ENCODE data around the gene KLC1.
A peak's percentile ranks its signal among the peaks of the same experiment; 100 is the strongest.
"Not testable (repeated sequence)": the region's sequence is repeated elsewhere in the genome, so short reads cannot be mapped to it uniquely, and the experiment has no call there.

Gene KLC1

GRCh38 chr14:103628684-103629502 lies at the start of gene KLC1:
Gene KLC1 (plus strand): TSS chr14:103629211. CDS start chr14:103654565, 25,354 bp downstream.
- intact Hi-C loops (cut with DNase I), result loop anchor here (5.0 kb wide), 1 partner anchor 57 kb away; no protein-coding TSS in a partner anchor
- DNase-seq, result peak; percentile 79 to 98 (median 88)

DNA sequence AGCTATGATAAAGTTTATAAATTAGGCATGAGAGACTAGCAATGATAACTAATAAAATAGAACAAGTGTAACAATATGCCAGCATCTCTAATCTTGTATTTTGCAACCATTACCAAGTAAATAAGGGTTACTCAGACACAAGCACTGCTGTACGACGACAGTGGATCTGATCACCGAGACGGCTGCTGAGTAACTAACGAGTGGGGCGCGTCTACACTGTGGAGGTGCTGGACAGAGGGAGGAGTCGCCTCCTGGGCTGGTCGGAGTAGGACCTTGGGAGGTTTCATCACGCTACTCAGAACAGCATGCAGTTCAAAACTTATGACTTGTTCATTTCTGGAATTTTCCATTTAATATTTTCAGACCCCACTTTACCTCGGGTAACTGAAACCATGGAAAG lies 47.8 kb upstream of the KLC1 start:
- DNase-seq, result peak in 1 of 10 donors; percentile 46
- intact Hi-C loops (cut with DNase I), result no loop called here

- peak in 1 of 10 donors; percentile 71 for DNase-seq
- intact Hi-C loops (cut with DNase I), result no loop called here
Measured at GRCh38 chr14:103581954-103582703, 46.9 kb upstream of the KLC1 start.

- intact Hi-C loops (cut with DNase I), result no loop called here
- DNase-seq, result no peak
Measured at GRCh38 chr14:103584326-103584915, 44.6 kb upstream of the KLC1 start.

DNA sequence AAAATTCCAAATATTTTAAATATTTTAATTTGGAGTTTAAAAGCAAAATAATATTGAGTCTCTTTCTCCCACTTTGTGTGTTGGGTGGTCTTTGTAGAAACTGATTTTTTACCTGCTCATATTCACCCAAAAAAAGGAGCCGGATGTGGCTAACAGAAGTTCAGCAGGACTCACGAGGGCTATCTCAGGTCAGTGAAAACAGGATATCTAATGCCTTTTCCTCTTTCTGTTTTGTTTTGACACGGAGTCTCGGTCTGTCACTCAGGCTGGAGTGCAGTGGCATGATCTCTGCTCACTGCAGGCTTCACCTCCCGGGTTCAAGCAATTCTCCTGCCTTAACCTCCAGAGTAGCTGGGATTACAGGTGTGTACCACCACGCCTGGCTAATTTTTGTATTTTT lies 35.4 kb upstream of the KLC1 start:
- intact Hi-C loops (cut with DNase I), result no loop called here
- no peak for DNase-seq

DNA sequence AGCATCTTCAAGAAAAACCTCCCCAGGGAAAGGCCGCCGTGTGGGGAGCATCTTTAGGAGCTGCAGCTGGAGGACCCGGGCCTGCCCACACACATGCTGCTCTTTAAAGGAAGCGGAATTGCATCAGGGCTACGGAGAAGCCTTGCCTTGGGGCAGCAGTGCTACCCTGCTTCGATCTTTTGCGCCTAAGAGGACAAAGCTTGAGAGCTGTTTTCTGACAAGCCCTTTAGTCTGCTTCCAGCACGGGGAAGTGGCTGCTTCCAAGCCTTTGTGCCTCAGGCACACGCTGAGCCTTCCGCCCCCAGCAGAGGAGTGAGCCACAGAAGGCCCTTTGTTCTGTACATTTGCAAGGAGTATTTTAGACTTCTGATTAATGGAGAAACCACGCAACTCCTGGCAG lies 34.7 kb upstream of the KLC1 start:
- intact Hi-C loops (cut with DNase I), result no loop called here
- DNase-seq, result peak; percentile 65 to 96 (median 76)

GRCh38 chr14:103597623-103598377 lies 31.2 kb upstream of the KLC1 start:
- peak in 9 of 10 donors; percentile 32 to 96 (median 71) for DNase-seq
- intact Hi-C loops (cut with DNase I), result no loop called here

GRCh38 chr14:103600503-103600902 lies 28.5 kb upstream of the KLC1 start:
- no peak for DNase-seq
- intact Hi-C loops (cut with DNase I), result no loop called here

- no peak for DNase-seq
- intact Hi-C loops (cut with DNase I), result no loop called here
Measured at GRCh38 chr14:103604620-103605019, 24.4 kb upstream of the KLC1 start.

- peak; percentile 57 to 97 (median 76) for DNase-seq
- intact Hi-C loops (cut with DNase I), result no loop called here
Measured at GRCh38 chr14:103606963-103607668, 21.9 kb upstream of the KLC1 start.

DNA sequence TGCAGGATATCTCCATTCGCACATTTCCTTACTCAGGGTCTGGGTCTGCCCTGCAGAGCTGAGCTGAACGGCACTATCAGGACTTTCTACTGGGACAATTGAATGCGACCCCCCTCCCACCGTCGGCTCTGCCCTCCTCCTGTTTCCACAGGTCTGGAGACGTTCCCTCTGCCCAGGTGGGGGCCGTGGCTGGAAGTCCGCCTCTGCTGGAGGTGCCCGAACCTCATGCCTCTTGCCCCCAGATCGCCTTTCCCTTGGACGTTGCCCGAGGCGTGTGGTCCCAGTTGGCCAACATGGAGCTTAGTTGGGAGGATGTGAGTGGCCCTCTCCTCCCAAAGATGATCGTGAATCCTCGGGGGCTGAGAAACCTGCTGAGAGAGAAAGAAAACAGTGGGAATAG lies 21.2 kb upstream of the KLC1 start:
- peak in 1 of 10 donors; percentile 69 for DNase-seq
- intact Hi-C loops (cut with DNase I), result no loop called here

DNA sequence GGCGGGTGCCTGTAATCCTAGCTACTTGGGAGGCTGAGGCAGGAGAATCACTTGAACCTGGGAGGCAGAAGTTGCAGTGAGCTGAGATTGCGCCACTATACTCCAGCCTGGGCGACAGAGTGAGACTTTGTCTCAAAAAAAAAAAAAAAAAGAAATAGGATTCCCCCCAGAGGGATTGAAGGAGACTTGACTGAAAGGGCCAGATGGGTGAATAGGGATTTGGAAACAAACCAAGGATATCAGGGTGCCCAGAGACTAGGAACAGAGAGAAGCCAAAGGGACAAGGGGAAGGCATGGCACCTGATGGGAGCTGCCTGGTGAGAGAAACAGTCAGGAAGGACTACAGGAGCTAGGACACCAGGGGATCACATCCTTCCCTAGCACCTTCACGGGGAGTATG lies 19.9 kb upstream of the KLC1 start:
- intact Hi-C loops (cut with DNase I); DNase-seq: not testable (repeated sequence)

GRCh38 chr14:103611215-103611614 lies 17.8 kb upstream of the KLC1 start:
- intact Hi-C loops (cut with DNase I), result no loop called here
- DNase-seq, result no peak

- intact Hi-C loops (cut with DNase I), result no loop called here
- no peak for DNase-seq
Measured at GRCh38 chr14:103613517-103613916, 15.5 kb upstream of the KLC1 start.

DNA sequence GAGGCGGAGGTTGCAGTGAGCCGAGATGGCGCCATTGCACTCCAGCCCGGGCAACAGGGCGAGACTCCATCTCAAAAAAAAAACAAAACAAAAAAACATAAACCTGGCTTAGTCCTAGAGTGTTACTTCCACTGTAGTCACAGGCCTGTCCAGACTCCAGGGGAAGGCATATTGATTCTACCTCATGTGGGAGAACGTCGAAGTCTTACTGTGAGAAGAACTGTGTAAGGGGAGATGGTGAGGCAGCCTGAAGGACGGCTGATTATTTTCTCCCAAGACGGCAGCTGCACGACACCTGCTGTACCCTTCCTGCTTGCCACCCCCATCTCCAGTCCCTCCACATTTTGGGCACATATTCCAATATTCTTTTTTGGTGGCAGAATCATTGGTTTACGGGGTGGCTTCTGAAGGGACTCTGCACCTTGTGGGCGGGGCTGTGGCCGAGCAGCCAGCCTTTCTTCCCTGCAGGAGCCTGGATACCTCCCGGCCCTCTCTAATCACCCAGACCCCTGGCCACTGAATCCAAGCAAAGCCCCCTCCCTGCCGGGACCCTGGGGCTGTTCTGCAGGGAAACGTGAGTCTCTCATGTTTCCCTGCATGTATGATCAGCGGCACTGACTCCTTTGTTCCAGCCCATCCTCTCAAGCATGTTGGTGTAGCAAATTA lies 12.2 kb upstream of the KLC1 start:
- no peak for DNase-seq
- intact Hi-C loops (cut with DNase I), result no loop called here

DNA sequence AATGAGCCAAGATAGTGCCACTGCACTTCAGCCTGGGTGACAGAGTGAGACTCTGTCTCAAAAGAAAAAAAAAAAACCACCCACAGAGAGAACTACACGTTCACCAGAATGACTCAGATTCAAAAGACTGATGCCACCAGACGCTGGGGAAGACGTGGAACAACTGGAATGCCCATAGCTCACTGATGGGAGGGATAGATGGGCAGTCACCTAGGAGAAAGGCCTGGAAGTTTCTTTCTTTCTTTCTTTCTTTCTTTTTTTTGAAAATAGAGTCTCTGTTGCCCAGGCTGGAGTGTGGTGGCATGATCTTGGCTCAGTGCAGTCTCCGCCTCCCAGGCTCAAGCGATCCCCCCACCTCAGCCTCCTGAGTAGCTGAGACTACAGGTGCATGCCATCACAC lies 10.0 kb upstream of the KLC1 start:
- intact Hi-C loops (cut with DNase I), result no loop called here
- DNase-seq, result no peak

- intact Hi-C loops (cut with DNase I), result no loop called here
- no peak for DNase-seq
Measured at GRCh38 chr14:103621860-103622259, 7.2 kb upstream of the KLC1 start.

- no peak for DNase-seq
- intact Hi-C loops (cut with DNase I), result no loop called here
Measured at GRCh38 chr14:103623308-103623707, 5.7 kb upstream of the KLC1 start.

- intact Hi-C loops (cut with DNase I), result no loop called here
- DNase-seq, result peak in 1 of 10 donors; percentile 75
Measured at GRCh38 chr14:103623883-103624482, 5.0 kb upstream of the KLC1 start.
